Activated T-cell treated with anti-CD3 and anti-CD28 coated beads for 1 hour (primary cell): Measurements from ENCODE around the gene ARHGEF1.
A peak's percentile ranks its signal among the peaks of the same experiment; 100 is the strongest.

Source experiments
- DNase-seq: peaks from one replicate; pipeline ENCODE4 v3.0.0-alpha.2; 2020; ENCODE audit warnings: low read depth

The ARHGEF1 gene, protein sequence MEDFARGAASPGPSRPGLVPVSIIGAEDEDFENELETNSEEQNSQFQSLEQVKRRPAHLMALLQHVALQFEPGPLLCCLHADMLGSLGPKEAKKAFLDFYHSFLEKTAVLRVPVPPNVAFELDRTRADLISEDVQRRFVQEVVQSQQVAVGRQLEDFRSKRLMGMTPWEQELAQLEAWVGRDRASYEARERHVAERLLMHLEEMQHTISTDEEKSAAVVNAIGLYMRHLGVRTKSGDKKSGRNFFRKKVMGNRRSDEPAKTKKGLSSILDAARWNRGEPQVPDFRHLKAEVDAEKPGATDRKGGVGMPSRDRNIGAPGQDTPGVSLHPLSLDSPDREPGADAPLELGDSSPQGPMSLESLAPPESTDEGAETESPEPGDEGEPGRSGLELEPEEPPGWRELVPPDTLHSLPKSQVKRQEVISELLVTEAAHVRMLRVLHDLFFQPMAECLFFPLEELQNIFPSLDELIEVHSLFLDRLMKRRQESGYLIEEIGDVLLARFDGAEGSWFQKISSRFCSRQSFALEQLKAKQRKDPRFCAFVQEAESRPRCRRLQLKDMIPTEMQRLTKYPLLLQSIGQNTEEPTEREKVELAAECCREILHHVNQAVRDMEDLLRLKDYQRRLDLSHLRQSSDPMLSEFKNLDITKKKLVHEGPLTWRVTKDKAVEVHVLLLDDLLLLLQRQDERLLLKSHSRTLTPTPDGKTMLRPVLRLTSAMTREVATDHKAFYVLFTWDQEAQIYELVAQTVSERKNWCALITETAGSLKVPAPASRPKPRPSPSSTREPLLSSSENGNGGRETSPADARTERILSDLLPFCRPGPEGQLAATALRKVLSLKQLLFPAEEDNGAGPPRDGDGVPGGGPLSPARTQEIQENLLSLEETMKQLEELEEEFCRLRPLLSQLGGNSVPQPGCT

DNA sequence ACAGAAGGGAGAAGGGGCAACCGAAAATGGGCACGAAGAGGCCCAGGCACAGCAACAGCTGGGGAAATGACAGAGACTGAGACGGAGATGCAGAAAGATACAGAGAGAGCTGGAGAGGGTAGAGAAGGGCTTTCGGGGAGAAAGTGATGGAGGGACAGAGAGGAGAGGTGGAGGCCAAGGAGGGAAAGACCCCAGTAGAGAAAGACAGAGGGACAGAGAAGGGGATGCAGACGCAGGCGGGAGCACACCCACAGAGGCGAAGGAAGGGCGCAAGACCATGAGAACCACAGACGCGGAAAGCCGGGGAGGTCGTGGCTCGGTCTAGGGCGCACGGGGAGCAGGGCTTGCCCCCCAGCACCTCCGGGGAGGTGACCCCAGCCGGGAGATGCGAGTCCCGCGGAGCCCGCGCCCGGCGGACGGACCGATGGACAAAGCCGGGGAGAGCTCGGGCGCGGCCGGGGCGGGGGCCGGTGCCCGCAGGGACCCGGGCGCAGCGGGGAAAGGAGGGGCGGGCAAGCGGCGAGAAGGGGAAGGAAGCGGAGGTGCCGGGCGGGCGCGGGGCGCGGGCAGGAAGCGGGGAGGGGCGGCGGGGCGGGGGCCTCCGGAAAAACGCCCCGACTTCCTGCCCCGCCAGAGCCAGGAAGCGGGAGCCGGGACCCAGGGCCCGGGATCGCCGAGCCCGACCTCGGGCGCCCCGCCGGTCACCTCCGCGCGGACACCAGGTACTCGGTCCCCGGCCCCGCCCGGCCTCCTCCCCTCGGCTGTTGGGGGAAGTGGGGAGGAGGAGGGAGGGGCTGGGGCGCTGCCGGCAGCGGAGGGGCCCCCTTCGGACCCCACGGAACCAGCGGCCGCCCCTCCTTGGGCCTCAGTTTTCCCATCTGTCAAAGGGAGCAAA is at the start of gene ARHGEF1:
ARHGEF1 (plus strand) TSS at position 617 of the 895 bp plus-strand sequence. CDS start 4,899 bp downstream, outside the sequence.
- peak; percentile 53 for DNase-seq

GRCh38 chr19:41837981-41838708 is 44.8 kb upstream of the ARHGEF1 start:
- no peak for DNase-seq

- no peak for DNase-seq
Measured at GRCh38 chr19:41839211-41839610, 43.8 kb upstream of the ARHGEF1 start.

DNA sequence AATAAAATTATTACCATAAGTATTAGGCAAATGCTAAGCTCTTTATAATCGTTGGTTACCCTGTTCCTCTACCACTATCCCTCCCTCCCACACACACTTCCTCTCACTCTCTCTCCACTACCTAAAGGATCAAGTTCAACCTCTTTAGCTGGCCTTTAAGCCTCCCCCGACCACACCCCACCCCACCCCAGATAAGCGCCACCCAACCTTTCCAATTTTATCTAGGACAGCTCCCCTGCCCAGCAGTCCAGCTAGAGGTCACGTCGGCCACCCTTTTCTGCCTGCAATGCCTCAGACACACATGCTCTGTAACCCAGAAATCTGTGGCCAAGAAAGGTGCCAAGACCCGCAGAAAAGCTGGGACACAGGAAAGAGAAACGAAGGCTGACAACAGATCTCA is 39.6 kb upstream of the ARHGEF1 start:
- no peak for DNase-seq

GRCh38 chr19:41844601-41845000 is 38.4 kb upstream of the ARHGEF1 start, which contains the start of gene LYPD4:
TSS of gene LYPD4 (minus strand) at chr19:41844683. CDS start at chr19:41839285, 5,398 bp downstream.
- DNase-seq: no peak

DNA sequence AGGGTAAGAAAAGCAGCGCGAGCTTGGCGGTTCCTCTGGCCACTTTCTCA is 38.2 kb upstream of the ARHGEF1 start, which contains the start of gene DMRTC2:
DMRTC2 (plus strand) TSS at position 42 of the 50 bp plus-strand sequence. CDS start 2,387 bp downstream, outside the sequence.
- DNase-seq: no peak

DNA sequence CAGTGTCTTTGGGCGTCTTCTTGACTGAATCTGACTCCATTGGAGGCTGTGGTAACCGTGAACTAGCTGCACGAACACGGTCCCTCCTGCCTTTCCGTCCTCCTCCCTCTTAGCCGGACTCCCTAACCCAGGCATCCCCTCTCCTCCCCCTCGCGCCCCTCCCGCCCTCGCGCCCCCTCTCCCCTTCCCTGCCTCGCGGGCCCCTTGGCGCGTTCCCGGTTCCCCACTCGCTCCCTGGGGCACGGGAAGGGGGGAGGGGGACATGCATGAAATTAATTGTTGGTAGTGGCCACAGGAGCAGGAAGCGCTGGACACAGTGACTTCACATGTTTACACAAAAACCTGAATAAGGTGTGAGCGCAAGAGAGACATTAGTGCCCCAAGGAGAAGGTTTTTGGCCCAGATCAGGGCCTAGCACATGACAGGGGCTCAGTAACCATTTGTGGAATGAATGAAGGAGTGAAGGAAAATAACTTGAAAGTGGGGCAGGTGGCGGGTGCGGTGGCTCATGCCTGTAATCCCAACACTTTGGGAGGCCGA is 37.9 kb upstream of the ARHGEF1 start:
- DNase-seq: no peak

- no peak for DNase-seq
Measured at GRCh38 chr19:41847351-41848105, 35.5 kb upstream of the ARHGEF1 start.

- no peak for DNase-seq
Measured at GRCh38 chr19:41848666-41849065, 34.3 kb upstream of the ARHGEF1 start.

DNA sequence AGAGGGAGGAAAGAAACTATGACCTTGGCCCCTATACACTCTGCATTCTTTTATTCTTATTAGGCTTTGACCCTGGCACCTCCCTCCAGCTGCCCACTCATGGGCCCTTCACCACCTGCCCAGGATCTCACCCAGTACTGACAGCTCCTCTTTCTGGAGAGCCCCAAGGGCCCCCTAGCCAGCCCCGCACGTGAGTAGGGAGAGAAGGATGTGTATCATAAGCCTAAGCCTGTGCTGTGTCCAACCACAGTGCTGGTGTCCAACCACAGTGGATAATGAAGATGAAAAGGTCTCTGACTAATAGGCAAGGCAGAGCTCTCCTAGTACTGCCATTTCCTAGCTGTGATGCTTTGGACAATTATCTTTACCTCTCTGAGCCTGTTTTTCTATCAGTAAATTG is 33.9 kb upstream of the ARHGEF1 start:
- no peak for DNase-seq

GRCh38 chr19:41850381-41850780 is 32.6 kb upstream of the ARHGEF1 start:
- no peak for DNase-seq

DNA sequence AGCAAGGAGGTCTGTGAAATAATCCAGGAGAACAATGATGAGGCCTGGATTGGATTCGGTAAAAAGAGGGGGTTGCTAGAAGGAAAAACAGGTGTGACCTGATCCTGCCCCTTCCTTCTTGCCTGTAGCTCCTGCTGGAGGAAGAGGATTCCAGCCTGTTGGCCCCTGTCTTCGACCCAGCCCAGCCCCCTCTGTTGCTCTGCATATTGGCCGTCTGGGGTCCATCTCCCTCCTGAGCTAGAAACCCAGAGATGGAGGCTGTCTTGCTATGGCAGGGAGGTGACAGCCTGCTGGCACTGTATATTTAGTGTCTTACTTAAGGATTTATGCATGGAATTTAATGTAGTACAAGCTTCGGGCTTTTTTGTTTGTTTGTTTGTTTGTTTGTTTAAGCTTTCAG is 31.5 kb upstream of the ARHGEF1 start:
- no peak for DNase-seq

DNA sequence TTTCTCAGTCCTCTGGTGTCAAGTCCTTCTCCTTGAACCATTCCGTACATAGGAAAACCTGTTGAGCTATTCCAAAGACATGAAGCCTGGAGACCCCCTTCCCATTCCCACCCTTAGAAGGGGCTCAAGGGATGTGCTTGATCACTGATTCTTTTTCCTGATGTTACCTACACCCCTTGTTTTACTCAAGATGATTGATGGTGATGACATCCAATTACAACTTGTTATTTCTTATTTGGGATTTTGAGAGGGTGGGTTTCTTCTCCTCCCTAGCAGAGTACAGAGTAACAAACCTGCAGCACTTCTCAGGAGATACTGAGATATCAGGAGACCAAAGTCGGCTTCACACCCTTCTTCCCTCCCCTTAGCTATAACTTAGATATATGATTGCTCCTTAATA is 29.6 kb upstream of the ARHGEF1 start:
- DNase-seq: no peak

GRCh38 chr19:41853768-41854167 is 29.2 kb upstream of the ARHGEF1 start:
- DNase-seq: no peak

- DNase-seq: no peak
Measured at GRCh38 chr19:41859213-41859617, 23.8 kb upstream of the ARHGEF1 start.

GRCh38 chr19:41859618-41860418 is 23.2 kb upstream of the ARHGEF1 start, which contains the start of gene RPS19:
TSS of gene RPS19 (plus strand) at chr19:41860255. CDS start at chr19:41860775, 520 bp downstream.
- DNase-seq: peak; percentile 97

DNA sequence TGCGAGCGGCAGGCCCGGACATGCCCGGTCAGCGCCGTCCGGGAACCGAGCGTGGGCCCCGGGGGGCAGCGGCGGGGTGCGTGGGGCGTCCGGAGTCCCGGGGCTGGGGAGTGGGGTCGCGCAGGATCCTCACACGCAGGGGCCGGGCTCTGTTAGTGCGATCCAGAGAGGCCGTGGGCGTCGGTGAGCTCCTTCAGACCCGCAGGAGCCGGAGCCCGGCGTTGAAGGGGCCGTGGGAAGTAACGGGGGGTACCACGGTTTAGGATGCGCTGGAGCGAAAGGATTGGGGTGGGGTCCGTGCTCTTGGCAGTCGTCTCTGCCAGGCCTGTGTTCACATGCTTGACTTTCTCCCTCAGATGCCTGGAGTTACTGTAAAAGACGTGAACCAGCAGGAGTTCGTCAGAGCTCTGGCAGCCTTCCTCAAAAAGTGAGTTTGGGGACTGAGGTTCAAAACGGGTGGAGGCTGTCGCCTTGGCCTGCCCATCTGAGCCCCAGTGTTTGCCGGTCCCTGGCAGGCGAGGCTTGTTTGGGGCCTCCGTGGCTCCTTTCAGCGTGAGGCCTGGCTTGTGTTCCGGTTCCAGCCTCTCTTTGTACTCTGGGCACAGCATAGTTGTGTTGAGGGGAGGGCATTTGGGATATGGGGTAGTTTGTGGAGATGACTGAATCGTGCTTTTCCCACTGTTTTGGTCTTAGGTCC is 22.4 kb upstream of the ARHGEF1 start:
- no peak for DNase-seq

GRCh38 chr19:41861116-41861768 is 21.7 kb upstream of the ARHGEF1 start:
- DNase-seq: no peak

DNA sequence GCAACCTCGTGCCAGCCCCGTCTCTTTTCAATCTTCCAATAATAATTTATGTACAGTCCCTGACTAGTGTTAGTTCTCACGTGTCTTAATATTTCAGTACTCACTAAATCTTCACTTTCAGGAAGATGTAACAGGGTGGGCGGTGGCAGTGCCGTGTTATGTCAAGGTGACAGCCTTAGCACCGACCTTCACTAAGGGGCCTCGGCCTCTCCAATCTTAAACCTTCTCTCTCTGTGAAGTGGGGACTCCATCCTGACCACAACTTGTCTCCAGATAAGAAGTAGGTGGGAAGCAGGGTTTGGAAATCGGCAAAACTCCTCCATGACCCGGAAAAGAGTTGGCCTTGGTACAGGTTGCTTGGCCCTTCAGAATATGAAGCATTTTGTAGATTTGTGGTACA is 21.1 kb upstream of the ARHGEF1 start:
- DNase-seq: no peak
